OCI-LY3 (cell line): ENCODE results near the gene FXR2.

Source experiments
- CTCF ChIP-seq: fragments of 200-600, 300-600 bp; sonication (generic); IDR thresholded peaks from 2 replicates; pipeline ENCODE4 v1.5.1; 2014; ENCODE audit warnings: antibody characterized with exemption, low read length, low read depth
- EZH2phosphoT487 ChIP-seq: fragments of 200-600 bp; shearing (Covaris generic); IDR thresholded peaks from 2 replicates; pipeline ENCODE4 v1.6.1; 2018; ENCODE audit warnings: antibody characterized with exemption, mixed run types, low read depth

GRCh38 chr17:7655541-7655840 is 40.8 kb upstream of the FXR2 start:
- TF ChIP-seq CTCF, result no peak
- no peak for TF ChIP-seq EZH2phosphoT487
